AG10803 (cell line): ENCODE measurements around the gene TMCC2.
"Not testable (repeated sequence)": the region's sequence is repeated elsewhere in the genome, so short reads cannot be mapped to it uniquely, and the experiment has no call there.

Experiments used
- DNase-seq: peaks from one replicate; pipeline ENCODE4 v3.0.0; 2010; ENCODE audit warnings: low read depth
- H3K4me3 ChIP-seq: 2 replicates; pipeline ENCODE4 v1.5.1; 2011; ENCODE audit warnings: mild to moderate bottlenecking, low read length, control low read depth
- CTCF ChIP-seq: conservative IDR thresholded peaks from 2 replicates; pipeline ENCODE4 v1.5.1; 2011; ENCODE audit warnings: mild to moderate bottlenecking, low read length, control low read depth, inconsistent platforms

The TMCC2 gene

GRCh38 chr1:205227584-205228013 lies at the start of gene TMCC2:
TSS of gene TMCC2 (plus strand) at chr1:205227946. CDS start at chr1:205228565, 619 bp downstream.
- no peak for TF ChIP-seq CTCF
- H3K4me3 ChIP-seq = peak within 1 kb of the TSS; percentile 73
- peak; percentile 84 for DNase-seq

- no peak overlapping the region for H3K4me3 ChIP-seq
- no peak for TF ChIP-seq CTCF
- DNase-seq = peak; percentile 17
Measured at GRCh38 chr1:205179842-205180241, 47.9 kb upstream of the TMCC2 start.

- not testable (repeated sequence) for H3K4me3 ChIP-seq
- peak; percentile 37 for DNase-seq
Measured at GRCh38 chr1:205180331-205180730, 47.4 kb upstream of the TMCC2 start.

- no peak overlapping the region for H3K4me3 ChIP-seq
- no peak for TF ChIP-seq CTCF
- DNase-seq = no peak
Measured at GRCh38 chr1:205182930-205183329, 44.8 kb upstream of the TMCC2 start.

- peak; percentile 87 for DNase-seq
- no peak overlapping the region for H3K4me3 ChIP-seq
- TF ChIP-seq CTCF = no peak
Measured at GRCh38 chr1:205183676-205184335, 43.9 kb upstream of the TMCC2 start.

GRCh38 chr1:205186191-205186590 lies 41.6 kb upstream of the TMCC2 start:
- no peak overlapping the region for H3K4me3 ChIP-seq
- no peak for DNase-seq
- no peak for TF ChIP-seq CTCF

- no peak overlapping the region for H3K4me3 ChIP-seq
- TF ChIP-seq CTCF = no peak
- no peak for DNase-seq
Measured at GRCh38 chr1:205187420-205187819, 40.3 kb upstream of the TMCC2 start.
